Stimulated activated CD8-positive, alpha-beta memory T cell treated with anti-CD3 and anti-CD28 coated beads, Interleukin-2, amount 100 ng/mL, for 48 hours (primary cell): Measurements from ENCODE around the gene TMEM192.
"Not testable (repeated sequence)": the region's sequence is repeated elsewhere in the genome, so short reads cannot be mapped to it uniquely, and the experiment has no call there.

Experiments
- DNase-seq, 2 donors: peaks; one replicate each; pipeline ENCODE4 v3.0.0-alpha.2; 2020; ENCODE audit warnings: low read depth in 2 of 2

TMEM192 gene

DNA sequence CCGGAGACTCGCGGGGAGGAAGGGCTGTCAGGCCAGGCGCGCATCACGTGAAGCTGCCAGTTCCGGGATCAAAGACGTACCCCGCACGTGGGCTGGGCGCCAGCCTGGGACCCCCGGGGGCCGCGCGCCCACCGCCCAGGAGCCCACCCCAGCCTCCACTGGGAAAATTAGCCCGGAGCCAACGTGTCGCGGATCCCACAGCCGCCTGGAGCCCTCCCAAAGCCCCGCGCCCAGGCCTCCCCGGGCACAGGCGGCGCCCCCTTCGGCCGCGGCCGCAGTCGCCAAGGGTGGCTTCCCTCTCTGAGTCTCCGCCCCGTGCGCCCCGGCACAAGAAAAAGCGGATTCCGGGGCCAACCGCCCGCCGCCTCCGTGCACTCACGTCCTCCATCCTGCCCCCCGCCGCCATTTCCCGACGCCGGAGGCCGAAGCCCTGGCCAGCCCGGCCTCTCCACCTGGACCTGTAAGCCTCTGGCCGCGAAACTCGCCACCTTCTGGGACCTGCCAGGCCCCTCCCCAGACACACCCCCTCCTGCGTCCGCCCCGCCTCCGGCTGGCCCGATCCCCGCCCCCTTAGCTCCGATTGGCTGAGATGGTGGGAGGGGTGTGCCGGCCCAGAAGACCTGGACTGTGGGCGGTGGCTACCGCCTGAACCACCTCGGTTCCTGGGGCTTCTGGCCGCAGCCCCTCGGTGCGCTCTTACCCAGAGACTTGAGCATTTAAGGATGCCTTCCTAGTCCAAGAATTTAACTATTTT, at the start of gene TMEM192:
TSS of gene TMEM192 (minus strand) at position 493 of the 754 bp plus-strand sequence. CDS start at position 406, 87 bp downstream.
- peak; percentile 88 to 89 for DNase-seq

DNA sequence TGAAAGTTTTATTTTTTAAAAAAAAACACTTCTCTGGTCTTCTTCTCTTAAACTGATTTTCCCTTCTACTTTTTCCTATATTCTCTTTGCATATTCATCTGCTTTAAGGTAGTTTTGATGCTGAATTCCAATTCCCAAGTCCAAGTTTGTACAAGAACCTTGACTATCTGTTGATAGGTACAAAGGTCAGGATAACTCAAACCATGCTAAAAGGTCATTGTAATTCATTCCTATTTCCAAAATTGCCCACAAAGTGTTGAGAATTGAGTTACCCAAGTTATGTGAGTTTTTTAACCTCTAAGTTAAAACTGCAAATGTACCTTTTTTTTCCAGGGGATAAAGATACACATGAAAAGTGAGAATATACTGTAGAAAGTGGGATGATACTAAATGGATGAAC, 46.1 kb upstream of the TMEM192 start:
- DNase-seq: no peak

DNA sequence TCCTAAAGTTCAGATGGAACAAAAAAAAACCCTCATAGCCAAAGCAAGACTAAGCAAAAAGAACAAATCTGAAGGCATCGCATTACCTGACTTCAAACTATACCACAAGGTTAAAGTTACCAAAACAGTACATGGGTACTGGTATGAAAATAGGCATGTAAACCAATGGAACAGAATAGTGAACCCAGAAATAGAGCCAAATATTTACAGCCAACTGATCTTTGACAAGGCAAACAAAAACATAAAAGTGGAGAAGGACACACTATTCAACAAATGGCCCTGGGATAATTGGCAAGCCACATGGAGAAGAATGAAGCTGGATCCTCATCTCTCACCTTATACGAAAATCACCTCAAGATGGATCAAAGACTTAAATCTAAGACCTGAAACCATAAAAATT, 44.2 kb upstream of the TMEM192 start:
- no peak for DNase-seq

DNA sequence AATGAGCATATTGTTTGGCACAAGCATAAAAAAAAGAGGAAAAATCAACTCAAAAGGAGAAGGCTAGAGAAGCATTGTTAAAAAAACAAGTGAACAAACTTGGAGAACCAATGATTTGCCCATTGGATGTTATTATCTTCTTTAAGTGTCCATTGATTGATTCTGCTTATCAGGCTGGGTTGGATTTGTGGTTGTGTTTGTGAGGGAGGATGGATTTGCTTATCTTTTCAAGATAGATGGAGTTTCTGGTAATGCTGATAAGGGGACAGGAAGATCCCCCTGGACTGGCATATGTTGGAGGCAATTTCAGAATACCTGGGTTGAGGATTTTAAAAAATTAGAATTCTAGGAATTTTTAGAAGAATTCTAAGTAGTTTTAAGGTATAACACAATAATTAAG, 41.8 kb upstream of the TMEM192 start:
- DNase-seq: no peak

DNA sequence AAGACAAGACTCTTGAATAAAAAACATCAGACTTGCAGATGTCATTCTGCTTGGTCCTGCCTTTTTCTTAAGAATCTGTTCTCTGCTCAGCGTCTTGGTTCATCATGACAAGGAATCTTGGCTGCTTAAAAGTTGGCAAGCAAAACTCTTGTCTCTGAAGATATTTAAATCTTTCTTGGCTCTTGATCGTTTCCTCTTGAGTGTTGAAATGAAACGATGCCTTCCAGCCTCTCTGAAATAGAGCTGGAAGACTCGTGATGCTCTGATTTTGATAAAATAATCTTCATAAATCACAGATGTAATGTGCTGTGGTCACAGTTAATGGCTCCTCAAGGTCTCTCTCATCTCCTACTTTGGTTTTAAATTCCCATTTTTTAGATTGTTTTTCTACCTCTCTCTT, 39.9 kb upstream of the TMEM192 start:
- no peak for DNase-seq

DNA sequence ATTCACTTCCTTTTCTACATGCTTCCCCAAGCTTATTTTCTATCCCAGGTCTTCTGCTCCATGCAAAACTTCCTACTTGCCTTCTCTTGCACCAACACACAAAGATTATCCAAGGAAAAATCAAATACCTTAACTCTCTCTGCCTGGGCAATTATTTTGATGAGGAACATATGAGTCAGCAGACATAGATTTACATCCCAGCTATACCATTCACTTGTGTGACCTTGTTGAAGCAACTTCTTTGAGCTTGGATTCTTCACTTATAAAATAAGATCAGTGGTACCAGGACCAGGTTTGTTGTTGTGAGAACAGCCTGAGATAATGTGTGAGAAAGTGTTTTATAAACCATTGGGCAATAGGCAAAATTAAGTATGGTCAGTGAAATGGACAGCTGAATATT, 39.1 kb upstream of the TMEM192 start:
- DNase-seq: no peak

DNA sequence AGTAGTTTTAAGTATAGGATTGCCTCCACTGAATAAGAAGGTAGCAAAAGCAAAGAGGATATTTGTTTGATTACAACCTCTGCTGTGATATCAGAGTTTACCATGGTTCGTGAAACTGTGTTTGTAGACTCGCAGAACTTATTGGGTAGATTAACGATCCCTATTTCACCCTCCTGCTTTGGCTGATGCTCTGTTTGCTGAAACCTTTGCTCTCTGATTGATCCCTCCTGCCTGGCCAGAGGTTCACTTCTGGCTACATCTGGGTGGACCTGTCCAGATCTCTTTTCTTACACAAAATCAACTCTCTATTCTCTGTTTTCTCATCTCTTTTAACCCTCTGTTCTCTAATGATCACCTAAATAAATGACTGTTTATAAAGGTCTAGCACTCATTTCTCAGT, 37.9 kb upstream of the TMEM192 start:
- DNase-seq: no peak

DNA sequence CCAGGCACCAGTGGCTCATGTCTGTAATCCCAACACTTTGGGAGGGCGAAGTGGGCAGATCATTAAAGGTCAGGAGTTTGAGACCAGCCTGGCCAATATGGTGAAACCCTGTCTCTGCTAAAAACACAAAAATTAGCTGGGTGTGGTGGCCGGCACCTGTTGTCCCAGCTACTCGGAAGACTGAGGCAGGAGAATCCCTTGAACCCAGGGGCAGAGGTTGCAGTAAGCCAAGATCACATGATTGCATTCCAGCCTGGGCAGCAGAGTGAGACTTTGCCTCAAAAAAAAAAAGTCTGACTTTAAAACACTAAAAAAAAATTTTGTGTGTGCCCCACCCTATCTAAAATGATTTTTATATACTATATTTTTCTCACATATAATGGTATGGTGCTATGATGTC, 26.2 kb upstream of the TMEM192 start:
- no peak for DNase-seq

DNA sequence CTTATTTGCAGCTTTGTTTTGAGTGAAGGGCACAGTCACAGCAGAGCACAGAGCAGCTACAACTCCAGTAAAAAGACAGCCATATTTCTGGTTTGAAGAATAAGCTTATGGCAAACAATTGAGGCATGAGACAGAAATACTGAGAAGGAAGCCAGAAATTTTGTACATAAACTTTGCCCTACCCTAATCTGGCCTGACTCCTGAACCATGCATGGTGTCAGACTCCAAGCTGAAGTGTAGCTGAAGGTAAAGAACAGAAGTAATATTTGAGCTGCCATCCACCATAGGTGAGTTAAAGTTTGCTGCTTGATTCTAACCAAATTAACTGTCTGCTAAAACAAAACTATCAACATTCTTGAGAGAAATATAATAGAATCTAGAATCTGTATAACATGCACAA, 24.5 kb upstream of the TMEM192 start:
- DNase-seq: no peak

DNA sequence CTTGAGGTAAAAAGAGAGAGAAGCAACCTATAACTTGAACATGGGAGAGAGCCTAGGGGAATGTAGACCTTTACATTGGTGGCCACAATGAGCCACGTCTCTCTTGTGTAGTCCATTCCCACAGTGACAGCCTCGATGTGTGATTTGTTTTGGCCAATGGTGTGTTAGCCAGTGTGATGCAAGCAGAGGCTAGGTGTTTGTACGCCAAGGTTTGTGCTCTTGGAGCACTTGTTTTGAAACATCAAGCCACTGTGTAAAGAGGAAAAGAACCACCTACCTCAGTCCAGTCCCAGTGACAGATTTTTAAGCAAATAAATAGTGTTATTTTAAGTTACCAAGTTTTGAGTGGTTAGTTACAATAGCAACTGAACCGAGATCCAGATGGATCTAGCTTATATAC, 23.9 kb upstream of the TMEM192 start:
- no peak for DNase-seq

DNA sequence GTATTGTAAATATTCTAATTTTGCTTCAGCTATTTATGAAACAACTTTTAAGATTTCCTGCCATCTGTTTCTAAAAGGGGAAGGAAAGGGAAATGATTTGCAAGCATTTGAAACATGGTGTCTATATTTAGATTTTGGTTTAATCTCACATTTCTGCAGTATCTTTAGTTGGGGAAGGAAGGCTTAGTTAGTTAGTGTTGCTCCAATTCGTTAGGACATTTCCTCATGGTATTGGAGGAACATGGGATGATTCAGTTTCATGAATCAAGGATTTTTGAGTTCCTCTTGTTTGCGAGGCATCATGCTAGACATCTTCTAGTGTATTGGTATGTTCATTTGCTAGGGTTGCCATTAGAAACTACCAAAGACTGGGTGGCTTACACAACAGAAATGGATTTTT, 20.5 kb upstream of the TMEM192 start:
- DNase-seq: no peak

DNA sequence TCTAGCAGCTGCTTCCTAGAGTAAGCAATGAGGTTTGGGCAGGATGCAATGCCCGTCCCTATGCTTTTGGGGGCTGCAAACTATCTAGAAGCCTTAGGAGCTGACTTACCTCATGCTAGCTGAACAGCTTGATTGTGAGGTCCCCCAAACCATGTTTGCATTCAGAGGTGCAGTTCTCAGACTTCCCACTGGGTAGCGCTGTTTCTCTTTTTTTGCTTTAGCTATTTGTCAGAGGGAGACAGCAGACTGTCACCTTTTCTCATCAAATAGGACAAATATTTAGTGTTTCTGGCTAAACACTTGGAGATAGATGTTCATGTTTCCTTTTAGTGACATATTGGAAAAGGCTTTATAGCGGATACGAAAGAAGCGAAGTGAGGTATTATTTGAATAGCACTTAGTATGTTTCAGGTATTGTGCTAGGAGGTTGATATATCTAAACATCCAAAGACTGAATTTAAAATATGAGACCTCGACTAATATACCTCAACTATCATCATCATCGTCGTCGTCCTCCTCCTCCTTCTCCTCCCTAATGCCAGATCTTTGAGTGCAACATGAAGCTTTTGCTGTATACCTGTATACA, 18.7 kb upstream of the TMEM192 start:
- peak; percentile 42 to 70 for DNase-seq

DNA sequence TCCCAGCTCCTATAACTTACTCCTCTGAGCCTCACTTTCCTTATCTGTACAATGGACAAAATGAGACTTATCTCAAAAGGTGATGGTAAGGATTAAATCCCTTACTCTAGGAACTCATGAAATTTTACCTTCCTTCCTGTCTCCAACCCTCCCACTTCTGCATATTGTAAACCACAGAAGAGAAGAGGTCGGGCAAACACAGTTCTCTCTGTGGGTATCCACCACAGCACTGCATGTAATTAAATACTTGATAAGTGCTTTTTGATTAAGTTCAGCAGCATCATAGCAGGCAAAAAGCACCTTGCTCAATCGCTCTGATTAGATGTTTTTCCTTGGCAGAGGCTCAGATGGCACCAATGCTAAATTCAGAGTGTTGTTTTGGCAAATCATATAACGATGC, 17.3 kb upstream of the TMEM192 start:
- DNase-seq: no peak

DNA sequence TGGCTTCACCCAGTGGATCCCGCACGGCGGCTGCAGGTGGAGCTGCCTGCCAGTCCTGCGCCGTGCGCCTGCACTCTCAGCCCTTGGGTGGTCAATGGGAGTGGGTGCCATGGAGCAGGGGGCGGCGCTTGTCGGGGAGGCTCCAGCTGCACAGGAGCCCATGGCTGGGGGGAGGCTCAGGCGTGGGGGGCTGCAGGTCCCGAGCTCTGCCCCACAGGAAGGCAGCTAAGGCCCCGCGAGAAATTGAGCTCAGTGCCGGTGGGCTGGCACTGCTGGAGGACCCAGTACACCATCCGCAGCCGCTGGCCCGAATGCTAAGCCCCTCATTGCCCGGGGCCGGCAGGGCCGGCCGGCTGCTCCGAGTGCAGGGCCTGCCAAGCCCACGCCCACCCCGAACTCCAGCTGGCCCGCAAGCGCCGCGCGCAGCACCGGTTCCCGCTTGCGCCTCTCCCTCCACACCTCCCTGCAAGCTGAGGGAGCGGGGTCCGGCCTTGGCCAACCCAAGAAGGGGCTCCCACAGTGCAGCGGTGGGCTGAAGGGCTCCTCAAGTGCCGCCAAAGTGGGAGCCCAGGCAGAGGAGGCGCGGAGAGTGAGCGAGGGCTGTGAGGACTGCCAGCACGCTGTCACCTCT, 13.3 kb upstream of the TMEM192 start:
- not testable (repeated sequence) for DNase-seq

DNA sequence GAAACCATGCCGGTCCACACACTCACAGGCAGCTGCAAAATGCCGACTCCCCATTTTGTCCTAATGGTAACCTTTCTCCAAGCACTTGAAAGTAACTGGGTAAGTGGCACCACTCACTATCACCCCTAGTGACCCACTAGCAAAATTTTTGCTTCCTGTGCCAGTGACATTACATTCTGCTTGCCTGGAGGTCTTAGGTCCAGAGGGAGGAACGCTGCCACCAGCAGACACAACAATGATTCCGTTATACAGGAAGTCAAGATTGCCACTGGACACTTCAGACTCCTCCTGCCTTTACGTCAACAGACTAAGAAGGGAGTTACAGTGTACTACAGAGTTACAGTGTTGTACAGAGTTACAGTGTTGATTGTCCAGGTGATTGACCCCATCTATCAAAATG, 11.8 kb upstream of the TMEM192 start:
- no peak for DNase-seq

DNA sequence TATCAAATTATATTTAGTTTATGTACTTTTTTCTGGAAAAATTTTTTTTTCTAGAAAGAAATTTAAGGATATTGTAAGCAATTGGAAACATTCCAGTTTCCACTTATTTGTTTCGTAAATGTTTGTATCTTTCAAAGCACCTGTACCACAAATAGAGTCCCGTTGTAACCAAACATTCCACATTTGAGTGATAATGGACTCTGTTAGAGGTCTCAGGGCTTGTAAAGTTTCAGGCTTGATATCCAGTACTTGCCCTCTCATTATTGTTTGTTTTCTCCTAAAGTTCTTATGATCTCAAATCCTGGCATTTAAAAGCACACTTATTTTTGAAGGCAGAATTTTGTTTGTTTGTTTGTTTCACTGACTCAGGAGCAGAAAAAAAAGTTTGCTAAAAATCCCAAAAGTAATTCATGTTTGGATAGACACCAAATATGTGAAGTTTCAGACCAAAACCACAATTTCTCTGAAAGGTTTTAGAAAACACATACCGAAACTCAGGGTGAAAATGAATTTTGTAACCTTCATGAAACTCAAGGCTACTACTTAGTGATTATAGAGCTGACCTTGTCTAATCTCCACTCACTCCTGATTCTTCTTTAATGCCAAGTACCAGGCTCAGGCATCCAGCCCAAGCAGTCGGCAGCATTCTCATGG, 5.7 kb upstream of the TMEM192 start:
- DNase-seq: no peak

DNA sequence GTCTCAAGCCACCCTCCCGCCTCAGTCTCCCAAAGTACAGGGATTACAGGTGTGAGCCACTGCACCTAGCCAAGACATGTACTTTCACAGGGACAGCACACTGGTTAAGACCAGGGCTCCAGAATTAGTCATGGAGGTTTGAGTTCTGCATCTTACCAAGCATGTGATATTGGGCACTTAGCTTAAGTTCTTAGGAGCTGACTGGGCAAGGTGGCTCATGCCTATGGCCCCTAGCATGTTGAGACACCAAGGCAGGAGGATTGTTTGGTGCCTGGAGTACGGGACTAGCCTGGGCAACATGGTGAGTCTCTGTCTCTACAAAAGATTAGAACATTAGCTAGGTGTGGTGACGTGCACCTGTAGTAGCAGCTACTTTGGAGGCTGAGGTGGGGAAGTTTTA, 2.6 kb upstream of the TMEM192 start:
- DNase-seq: no peak

DNA sequence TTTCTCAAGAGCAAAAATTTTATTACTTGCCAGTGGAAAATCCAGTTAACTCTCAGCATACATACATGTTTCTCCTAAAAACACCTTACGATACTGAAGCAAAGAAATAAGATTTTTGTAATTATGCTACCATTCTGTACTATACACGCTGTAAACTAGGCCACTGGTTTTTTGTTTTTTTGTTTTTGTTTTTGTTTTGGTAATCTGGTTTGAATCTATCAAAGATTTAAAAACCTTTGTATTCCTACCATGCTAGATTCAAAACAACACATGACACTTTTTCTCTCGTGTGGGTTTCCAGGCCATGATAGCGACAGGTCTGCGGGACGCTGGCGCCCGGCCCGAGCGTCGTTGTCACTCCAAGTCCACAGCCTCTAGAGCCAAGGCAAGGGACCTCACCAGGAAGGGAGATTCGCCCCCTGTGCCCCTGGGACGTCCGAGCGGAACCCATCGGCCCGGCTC, 723 bp downstream of the TMEM192 start:
- DNase-seq: no peak

DNA sequence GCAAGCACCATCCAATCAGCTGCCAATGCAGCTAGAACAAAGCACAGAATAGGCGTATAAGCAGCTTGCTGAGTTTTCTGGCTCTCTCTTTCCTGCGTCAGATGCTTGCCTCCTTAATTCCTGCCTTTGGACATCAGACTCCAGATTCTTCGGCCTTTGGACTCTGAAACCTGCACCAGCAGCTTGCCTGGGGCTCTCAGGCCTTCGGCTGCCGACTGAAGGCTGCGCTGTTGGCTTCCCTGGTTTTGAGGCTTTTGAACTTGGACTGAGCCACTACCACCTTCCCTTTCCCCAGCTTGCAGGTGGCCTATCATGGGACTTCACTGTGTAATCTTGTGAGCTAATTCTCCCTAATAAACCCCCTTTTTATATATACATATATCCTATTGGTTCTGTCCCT, 6.1 kb downstream of the TMEM192 start:
- DNase-seq: no peak

DNA sequence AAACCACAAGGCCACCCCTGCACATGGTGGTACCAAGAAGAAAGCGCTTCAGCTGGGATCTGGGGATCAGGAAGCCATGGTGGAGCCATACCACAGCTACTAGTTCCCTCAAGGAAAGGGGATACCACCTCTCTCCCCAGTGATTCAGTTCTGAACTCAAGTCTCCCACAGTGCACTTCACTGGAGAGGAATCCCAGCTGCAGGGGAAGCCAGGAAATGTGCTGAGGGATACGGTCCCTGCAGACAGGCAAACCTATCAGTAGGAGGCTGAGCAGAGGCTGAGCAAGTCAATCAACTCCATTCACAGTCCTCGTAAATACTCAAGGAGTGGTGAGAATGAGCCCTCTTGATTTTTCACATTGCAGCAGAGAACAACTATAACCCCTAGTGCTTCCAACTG, 11.0 kb downstream of the TMEM192 start:
- DNase-seq: no peak

DNA sequence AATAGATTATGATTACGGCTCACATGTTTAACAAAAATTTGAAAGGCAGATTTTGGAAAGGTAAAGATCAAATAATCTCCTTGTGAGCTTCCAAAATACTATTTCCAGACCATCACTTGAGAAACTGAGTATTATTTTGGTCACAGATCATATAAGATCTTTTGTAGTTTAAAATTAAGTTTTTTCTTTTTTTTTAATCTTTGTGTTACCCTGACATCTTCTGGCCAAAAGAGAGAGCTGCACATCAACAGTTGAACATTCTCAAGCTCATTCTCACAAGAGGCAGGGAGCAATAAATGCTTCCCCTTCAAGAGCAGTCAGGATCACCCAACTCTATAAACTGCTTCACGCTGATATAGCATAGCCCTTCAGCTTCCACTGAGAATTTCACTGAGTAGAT, 15.9 kb downstream of the TMEM192 start:
- no peak for DNase-seq

DNA sequence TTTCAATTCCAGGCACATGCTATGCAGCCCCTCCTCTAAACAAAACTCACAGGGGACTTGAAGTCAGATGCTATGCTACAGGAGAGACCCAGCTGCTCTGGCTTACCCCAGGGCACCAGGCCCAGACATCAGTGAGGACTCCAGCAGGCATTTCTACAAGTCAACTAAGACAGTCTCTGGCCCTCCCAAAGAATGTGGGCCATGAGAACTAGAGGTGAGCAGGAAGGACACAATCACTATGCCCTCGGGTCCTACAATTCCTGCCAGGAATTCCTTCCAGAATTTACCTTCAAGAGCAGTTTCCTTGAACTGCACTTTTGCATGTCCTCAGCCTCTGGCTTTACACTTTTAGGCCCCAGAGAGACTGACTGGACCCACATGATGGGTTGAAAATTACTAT, 17.4 kb downstream of the TMEM192 start:
- no peak for DNase-seq

DNA sequence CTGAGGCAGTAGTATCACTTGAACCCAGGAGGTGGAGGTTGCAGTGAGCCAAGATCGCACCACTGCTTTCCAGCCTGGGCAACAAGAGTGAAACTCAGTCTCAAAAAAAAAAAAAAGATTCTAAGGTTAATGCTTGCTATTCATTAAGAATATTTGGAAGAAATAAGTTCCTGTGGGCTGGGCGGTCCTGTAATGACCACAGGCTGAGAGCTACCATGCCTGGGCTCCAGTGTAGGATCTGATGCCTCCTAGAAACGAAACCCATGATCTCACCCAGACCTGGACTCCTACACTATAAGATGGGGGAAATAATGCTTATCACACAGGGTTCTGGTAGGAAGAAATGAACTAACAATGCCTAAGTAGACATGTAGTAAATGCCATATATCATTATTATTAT, 17.8 kb downstream of the TMEM192 start:
- no peak for DNase-seq
